Effector CD8-positive, alpha-beta T cell (primary cell): Measurements from ENCODE around the gene COL5A1.
"Not testable (repeated sequence)": the region's sequence is repeated elsewhere in the genome, so short reads cannot be mapped to it uniquely, and the experiment has no call there.

Source experiments
- DNase-seq: peaks from one replicate; lab custom pipeline; 2025; lab: John Stamatoyannopoulos, UW

The COL5A1 gene

DNA sequence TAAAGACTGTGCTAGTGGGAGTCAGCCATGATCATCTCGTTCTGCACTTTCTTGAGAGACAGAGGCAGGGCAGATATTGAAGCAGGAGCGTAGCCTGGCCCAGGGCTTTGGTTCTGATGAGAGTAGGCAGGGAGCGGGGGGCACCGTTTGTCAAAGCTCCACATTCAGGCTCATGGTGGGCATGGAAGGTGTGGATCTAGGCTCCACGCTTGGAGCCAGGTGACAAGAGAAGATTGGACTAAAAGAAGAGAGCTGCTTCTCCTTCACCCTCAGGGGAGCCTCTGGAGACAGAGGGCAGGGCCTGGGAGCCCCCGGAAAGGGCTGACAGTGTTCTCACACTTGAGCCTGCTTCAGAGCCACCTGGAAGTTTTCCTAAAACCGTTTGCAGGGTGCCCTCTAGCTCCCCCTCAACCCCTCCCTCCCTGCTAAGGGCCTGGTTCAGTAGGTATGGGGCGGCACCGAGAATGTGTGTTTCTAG lies 214.3 kb downstream of the COL5A1 start:
- DNase-seq, result no peak

DNA sequence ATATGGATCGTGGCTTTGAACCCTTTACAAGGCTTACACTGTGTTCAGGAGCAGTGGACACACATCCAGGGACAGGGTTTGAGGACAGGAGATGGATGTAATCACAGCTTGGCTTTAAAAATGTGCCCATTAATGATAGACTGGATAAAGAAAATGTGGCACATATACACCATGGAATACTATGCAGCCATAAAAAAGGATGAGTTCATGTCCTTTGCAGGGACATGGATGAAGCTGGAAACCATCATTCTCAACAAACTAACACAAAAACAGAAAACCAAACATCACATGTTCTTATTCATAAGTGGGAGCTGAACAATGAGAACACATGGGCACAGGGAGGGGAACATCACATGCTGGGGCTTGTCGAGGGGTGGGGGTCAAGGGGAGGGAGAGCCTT lies 215.8 kb downstream of the COL5A1 start:
- not testable (repeated sequence) for DNase-seq

DNA sequence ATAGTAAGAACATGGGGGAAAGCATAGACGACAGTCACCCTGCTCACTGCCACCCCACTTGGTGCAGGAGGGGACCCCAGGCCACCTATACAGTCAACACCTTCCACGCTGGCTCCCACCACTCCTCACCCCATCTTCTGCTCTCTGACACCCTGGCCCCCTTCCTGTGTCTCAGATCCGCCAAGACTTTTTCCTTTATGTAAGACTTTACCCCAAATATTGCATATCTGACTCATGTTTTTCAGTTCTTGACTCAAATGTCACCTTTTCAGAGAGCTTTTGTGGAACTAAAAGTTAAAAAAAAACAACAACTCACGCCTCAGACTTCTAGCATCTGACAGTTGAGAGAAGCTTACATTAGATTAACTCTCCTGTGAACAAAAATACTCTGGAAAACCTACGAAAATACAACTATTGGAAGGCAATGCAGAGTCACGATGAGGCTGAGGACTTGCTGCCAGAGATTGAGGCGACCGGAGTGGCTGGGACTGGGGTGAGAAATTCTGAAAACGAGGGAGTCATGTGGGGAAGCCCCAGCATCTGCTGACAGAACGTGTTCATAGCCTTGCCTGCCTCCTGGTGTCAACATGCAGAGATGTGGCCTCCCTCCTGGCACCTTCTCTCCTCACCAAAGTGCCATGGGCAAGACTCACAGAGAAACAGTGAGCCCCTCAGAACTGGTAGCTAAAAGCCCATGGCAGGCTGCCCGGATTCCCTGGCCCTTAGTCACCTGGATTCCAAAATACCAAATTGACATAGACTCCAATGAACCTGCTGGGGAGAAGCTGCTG lies 216.6 kb downstream of the COL5A1 start:
- DNase-seq, result no peak

DNA sequence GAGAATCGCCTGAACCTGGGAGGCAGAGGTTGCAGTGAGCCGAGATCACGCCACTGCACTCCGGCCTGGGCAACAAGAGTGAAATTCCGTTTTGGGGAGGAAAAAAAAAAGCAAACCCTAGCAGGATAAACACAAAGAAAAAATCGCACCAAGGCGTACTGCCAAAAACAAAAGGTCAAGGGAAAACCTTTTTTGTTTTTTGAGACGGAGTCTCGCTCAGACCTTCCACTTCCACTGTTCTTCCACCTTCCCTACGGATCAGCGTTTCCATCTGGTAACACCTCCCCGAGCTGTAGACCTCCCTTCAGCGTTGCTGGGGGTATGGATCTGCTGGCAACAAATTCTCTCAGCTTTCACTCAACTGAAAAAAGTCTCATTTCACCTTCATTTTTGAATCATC lies 218.9 kb downstream of the COL5A1 start:
- no peak for DNase-seq

DNA sequence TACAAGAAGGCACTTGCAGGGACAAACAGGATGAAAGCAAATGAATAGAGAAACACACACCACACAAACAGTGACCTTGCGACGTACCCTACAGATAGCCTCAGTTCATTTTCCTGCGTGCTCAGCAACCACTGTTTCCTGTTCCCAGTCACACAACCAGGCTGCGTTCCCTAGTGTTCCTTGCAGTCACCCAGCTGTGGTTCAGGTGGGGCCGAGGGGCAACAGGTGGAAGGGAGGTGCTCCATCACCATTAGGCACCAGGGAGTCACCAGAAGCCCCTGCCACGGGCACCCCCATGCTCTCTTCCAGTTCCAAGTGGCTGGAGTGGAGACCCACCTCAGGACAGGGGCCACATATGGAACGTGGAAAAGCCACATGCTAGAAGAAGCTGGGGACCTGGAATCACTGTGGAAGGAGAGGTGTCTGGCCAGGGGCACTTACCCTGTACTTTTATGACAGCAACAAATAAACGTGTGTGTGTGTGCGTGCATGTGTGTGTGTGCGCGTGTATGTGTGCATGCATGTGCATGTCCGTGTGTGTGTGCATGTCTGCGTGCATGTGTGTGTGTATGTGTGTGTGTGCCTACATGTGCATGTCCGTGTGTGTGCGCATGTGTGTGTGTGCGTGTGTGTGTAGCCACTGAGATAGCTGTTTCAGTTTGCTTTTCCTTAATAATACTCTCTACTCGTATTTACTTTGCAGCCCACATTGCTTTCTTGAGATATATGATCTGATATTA lies 220.2 kb downstream of the COL5A1 start:
- no peak for DNase-seq

DNA sequence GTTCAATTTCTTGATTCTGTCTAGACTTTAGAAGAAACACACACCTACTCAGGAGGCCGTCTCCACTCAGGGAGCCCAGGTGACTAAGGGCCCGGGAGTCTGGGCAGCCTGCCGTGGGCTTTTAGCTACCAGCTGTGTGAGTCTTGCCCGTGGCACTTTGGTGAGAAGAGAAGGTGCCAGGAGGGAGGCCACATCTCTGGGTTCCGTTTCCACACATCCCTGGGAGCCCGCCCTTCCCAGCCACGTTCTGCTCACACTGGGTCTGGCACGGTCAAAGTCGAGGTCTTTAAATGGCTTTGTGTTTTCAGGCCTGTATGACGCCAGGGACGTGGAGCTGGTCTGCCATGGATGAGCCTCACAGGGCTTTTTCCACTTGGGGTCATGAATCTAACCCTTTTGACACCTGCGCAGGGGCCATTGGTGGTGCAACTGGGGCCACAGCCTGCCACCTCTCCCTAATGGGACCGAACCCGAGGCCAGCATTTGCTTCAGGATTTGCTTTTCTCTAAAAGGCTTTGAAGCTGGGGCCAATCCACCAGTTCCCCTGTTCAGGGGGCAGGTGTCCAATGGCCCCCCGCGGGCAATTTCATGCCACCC lies 221.8 kb downstream of the COL5A1 start:
- DNase-seq, result no peak

DNA sequence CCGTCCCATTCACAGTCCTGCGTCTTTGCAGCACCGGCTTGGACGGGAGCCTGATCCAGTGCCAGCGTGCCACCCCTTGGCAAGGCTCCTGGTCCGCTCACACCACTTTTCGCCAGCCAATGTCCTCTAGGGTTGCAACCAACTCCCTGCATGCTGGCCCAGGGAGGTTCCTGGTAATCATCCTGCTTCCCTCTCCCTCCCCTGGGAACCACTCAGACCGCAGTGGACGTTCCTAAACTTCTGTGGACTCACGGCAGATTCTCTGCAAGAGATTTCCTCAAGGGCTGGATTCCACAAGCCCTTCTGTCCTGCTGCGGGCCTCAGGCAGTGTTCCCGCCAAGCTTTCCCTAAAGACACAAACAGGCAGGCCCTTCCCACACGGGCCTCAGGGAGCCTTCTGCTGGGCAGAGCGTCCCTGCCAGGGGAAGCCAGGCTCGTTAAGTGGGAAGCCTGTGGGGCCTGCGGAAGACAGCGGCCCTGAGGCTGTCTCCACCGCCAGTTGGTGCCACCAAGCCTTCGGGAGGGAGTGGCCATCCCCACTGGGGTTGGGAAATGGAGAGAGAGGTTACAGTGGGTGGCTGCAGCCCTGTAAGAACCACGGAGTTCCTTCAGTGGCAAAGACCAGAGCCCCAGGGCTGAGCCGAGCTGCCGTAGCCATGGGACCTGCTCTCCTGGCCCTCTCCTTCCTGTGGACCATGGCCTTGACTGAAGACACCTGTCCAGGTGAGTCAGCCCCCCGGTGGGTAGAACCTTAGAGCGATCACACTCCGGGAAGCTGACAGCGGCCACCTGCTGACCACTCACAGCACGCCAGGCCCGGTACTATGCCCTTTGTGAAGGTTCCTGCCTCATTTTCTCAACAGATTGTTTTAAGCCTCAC lies 222.6 kb downstream of the COL5A1 start:
- no peak for DNase-seq

DNA sequence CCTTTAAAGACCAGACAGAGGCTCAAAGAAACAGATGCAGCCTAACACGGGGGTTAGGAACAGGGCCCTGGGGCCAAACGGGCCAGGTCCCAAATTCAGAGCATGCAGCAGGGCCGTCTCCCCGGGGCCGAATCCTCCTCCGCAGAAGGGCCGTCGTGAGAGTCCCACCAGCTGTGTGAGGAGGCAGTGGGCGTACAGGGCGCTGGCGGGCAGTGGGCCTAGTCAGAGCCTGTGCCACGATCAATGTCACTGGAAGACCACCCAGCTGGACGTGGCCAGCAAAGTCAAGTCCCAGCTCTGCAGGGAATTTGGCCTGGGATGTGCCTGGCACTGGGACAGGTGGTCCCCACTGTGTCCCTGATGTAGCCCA lies 223.2 kb downstream of the COL5A1 start:
- no peak for DNase-seq

DNA sequence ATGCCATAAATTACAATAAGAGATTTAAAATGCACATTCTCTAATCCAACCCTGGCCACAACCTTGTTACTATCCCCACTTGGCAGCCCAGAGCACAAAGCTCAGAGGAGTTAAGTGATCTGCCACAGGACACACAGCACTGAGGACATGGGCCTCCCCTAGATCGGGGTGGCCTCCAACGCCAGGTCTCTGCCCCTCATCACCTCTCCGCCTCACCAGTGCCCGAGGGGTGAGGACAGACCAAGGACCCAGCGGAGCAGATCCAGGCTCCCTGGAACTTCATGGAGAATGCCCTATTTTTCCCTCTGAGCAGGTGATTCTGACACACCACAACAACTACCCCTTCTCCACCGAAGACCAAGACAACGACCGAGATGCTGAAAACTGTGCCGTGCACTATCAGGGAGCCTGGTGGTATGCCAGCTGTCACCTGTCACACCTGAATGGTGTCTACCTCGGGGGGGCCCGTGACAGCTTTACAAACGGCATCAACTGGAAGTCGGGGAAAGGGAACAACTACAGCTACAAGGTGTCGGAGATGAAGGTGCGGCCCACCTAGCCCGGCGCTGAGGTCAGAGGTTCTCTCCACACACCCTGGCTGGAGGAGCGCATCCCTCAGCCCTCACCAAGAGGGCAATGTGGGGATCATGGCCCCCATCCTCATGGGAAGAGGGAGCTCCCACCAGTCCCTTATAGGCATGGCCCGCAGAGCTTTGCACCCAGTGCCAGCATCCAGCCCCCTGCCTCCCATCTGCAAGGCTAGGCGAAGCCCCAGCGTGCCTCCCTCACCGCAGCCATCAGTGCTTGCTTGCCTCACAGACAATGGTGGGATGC lies 226.5 kb downstream of the COL5A1 start:
- no peak for DNase-seq

DNA sequence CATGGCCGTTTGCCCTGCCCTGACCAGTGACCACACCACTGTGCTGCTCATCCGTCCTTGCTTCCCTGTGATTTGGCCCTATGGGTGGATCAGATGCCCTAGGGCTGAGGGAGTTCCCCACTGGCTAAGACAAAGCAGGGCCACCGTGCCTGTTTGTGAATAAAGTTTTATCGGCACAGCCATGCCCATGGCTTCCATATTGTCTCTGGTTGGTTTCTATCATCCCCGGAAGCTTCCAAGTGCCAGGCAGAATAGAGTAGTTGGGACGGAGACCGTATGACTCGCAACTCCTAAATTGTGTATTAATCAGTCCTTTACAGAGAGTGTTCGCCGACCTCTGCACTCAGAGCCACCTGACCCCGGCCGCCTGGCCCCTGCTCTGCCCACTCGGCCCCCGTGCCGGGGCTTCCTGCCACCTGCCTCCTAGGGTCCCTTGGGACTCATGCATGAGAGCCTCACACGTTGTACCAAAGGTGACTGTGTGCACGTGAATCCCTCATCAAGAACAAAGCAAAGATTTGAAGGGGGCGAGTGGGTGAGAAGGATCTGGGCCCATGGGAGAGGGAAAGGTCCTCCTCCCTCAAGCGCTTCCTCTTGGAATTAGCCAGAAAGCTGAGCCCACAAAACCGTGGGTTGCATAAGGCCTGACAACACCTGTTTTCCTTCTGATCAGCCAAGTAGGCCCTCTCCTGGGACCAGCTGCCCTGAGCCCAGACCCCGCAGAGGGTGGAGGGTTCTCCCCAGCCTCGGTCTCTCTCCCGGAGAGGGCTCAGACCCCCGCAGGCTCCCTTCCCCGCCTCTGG lies 227.3 kb downstream of the COL5A1 start:
- no peak for DNase-seq

DNA sequence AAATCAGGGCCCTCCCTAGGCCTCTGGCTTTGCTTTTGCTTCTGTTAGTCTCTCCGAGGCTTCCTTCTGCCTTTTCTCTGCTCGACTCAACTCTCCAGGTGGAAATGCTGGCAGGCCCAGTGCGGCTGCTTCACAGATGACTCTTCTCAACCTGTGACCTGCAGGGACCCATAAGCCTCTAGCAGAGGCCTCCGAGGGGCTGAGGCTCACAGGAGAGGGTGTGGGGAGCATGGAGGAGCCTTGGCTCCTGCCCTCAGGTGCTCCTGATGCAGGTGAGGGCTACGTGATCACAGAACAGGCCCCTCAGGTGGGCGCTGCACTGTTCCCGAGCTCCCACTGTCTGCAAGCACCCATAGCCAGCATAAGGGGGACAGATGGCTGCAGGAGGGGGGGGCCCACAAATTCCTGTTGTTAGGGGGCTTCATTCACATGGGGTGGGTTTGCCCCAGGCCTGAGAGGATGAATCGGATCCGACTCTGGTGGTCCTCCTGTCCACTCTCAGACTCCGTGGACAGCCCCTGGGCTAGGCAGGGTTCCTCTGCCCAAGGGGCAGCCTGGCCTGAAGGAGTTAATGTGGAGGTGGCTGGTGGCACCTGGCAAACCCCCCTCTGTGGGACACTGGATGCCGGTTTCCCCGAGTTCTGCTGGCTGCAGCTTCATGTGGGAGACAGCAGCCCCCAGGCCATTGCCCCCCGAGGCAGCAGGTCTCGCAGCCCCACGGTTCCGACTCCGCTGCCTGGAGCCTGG lies 228.1 kb downstream of the COL5A1 start:
- no peak for DNase-seq

DNA sequence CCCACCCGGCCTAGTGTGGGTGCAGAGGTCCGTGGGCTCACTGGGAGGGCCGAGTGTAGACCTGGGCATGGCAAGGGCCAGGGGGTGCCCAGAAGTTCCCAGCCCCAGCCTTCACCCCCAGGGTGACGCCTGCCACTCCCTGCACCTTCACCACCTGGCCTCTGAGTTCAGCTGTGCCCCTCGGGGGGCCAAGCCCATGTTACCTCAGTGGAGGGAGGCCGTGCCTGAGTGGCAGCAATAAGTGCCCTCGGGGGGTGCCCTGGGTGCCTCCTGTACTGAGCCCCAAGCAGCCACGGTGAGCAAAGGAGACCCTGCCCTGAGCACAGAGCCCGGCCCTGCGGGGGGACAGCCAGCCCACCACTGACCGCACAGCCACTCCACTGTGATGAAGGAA lies 228.7 kb downstream of the COL5A1 start:
- DNase-seq, result no peak

DNA sequence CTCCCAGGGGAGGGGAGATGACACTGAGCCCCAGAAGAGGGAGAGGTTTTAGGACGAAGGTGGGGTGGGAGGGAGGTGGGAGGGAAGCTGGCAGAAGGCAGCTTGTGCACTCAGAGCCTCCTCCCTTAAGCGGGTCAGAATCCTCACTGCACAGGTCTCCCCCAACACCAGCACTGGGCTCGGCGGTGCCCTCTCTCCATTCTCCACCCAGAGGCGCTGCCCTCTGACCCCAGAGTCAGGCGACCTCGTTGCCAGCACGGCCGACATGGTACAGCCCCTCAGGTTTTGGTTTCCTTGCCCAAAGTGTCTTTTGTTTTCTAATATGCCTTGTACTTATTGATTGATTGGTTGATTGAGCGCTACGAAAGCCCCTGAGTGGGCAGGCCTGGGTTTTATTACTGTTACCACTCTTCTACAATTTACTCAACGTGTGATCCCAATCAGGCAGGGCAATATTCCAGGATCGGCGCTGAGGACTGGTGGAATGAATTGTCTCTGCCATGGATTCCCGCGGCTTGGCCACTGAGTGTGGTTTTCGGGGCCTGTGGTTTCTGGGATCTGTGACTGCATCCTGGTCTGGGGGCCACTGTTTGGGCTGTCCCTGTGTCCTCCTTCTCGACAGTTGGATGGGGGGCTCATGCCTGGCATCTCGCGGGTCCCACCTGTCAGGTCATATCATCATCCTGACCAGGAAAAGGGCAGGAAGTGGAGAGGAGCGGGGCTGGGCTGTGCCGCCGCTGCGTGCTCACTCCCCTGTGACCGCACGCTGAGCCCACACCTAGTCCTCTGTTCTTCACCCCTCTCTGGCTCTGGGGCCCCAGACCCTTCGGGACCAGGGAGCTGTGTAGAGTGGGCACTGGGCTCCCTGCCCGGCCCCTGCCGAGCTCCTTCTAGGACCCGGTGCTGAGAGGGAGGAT lies 229.4 kb downstream of the COL5A1 start:
- DNase-seq, result no peak

DNA sequence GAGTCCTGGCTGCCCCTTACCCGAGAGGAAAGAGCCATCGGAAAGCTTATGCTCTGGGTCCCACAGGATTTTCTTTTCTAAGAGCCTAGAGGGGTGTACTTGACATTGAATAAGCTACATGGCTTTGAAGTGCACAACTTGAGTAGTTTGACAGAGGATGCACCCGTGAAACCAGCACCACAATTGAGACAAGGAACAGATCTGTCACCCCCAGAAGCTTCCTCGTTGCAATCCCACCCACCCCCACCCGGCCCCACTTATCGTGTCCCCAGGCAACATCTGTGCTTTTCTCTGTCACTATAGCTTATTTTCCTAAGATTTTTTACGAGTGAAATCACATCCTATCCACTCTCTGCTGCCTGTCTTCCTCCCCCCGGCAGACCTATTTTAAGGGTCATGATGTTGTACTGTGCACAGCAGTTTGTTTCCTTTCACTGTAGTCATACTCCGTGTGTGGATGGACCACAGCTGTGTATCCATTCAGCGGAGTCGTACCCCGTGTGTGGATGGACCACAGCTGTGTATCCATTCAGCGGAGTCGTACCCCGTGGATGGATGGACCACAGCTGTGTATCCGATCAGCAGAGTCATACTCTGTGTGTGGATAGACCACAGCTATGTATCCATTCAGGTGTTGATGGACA lies 230.2 kb downstream of the COL5A1 start:
- DNase-seq, result no peak

DNA sequence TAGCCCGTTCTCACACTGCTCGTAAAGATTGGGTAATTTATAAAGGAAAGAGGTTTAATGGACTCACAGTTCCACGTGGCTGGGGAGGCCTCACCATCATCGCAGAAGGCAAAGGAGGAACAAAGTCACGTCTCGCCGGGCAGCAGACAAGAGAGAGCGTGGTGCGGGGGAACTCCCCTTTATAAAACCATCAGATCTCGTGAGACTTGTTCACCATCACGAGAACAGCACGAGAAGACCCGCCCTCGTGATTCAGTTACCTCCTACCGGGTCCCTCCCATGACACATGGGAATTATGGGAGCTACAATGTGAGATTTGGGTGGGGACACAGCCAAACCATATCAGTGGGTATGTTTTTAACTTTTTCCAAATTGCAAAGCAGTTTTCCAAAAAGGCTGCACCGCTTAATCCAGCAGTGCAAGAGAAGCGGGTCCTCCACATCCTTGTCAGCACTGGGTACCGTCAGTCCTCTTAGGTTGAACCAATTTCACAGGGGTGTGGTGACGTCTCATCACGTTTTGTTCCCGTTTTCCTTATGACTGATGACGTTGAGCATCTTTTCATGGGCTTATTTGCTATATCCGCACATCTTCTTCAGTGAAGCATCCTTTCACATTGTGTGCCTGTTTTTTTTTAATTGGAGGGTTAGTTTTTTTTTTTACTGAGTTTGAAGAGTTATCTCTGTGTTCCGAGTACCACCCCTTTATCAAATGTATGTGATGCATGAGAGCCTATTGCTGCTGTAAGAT lies 231.1 kb downstream of the COL5A1 start:
- DNase-seq, result no peak

DNA sequence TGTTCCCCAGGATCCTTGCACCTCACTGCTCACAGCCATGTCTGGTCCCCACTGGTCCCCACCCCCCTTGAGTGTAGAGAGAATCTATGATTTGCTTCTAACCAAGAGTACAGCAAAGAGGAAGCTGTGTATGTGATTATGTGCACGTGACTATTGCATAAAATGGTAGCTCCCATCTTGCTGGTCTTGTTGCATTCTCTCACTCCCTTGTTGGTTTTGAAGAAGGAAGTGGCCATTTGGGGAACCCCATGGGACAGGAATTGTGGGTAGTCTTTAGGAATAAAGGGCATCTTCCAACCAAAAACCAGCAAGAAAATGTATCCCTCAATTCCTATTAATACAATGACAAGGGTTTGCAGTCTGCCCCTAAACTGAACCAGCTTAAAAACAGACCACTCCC lies 233.8 kb downstream of the COL5A1 start:
- DNase-seq, result no peak

DNA sequence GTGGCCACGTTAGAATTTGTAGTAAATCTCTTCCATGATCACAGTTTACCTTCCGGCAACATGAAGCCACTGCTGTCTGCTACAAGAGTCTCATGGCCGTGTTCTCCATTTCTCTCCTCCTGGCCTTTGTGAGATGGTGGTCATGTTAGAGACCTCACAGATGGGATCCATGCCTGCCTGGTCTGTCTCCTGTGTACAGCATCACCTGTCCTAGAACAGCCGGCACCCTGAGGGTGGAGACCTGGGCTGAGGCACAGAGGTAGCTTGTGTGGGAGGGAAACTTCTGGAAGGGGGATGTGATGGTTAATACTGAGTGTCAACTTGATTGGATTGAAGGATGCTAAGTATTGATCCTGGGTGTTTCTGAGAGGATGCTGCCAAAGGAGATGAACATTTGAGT lies 235.9 kb downstream of the COL5A1 start:
- DNase-seq, result no peak
